Activated CD4-positive, alpha-beta memory T cell treated with anti-CD3 and anti-CD28 coated beads, Interleukin-2, amount 10 ng/mL, durations not matched to agents 7 days and 5 days (primary cell): ENCODE measurements around the gene ZNF275. TPM values are rescaled to one million over a fixed set of nuclear protein-coding genes. Genes with fewer than 3 reads are reported as not detected.
"Not testable (repeated sequence)": the region's sequence is repeated elsewhere in the genome, so short reads cannot be mapped to it uniquely, and the experiment has no call there.

Experiments used
- CTCF ChIA-PET: fragments of 350-600 bp; sonication (Branson Sonifier 250); formaldehyde crosslinking; loops from one replicate; lab custom pipeline; 2021; ENCODE audit warnings: antibody characterized with exemption, inconsistent platforms; lab: Charles Lee
- POLR2A ChIA-PET: fragments of 350-600 bp; sonication (Branson Sonifier 250); formaldehyde crosslinking; loops from one replicate; lab custom pipeline; 2021; ENCODE audit warnings: antibody characterized with exemption; lab: Charles Lee
- DNase-seq: peaks from one replicate; pipeline ENCODE4 v3.0.0-alpha.2; 2020
- H3K27ac Mint-ChIP-seq: one replicate; pipeline ENCODE4 v1.8.0; 2021; ENCODE audit warnings: mild to moderate bottlenecking, mixed read lengths
- H3K27me3 Mint-ChIP-seq: one replicate; pipeline ENCODE4 v1.8.0; 2021; ENCODE audit warnings: mixed read lengths
- H3K36me3 Mint-ChIP-seq: one replicate; pipeline ENCODE4 v1.8.0; 2021; ENCODE audit warnings: low read depth, mixed read lengths
- H3K4me1 Mint-ChIP-seq: one replicate; pipeline ENCODE4 v1.8.0; 2021; ENCODE audit warnings: mixed read lengths
- H3K4me3 Mint-ChIP-seq: one replicate; pipeline ENCODE4 v1.8.0; 2021; ENCODE audit warnings: mild to moderate bottlenecking, mixed read lengths
- H3K9me3 Mint-ChIP-seq: one replicate; pipeline ENCODE4 v1.8.0; 2021; ENCODE audit warnings: mixed read lengths
- total RNA-seq, 2 experiments: library from RNA; stranded (reverse); gene quantifications; one replicate each; pipeline ENCODE4 v1.2.3, GENCODE V29; 2021

ZNF275 gene
- total RNA-seq, 2 experiments from 2014 or later, result 16.6 to 16.7 TPM

DNA sequence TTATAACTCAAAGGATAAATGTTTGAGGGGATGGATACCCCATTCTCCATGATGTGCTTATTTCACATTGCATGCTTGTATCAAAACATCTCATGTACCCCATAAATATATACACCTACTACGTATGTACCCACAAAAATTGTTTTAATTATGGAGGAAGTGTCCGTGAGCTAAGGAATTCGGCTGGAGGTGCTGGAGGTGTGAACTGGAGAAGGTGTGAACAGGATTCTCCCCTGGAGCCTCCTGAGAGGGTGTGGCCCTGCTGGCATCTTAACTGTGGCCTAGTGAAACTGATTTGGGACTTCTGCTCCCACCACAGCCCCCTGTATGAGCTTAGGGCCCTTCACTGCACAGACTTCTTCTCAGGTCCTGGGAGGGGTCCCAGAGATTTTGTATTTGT lies 43.8 kb downstream of the ZNF275 start:
- POLR2A ChIA-PET, result no interaction called here
- Mint-ChIP-seq H3K27me3 (no peaks in the 10 kb centered on the region), H3K36me3 (no peaks in the 10 kb centered on the region), H3K27ac (no peak overlapping the region), H3K4me3 (no peak overlapping the region), H3K4me1 (peaks cover 2% of the 10 kb centered on the region), H3K9me3 (no peaks in the 10 kb centered on the region)
- CTCF ChIA-PET, result no interaction called here
- no peak for DNase-seq

DNA sequence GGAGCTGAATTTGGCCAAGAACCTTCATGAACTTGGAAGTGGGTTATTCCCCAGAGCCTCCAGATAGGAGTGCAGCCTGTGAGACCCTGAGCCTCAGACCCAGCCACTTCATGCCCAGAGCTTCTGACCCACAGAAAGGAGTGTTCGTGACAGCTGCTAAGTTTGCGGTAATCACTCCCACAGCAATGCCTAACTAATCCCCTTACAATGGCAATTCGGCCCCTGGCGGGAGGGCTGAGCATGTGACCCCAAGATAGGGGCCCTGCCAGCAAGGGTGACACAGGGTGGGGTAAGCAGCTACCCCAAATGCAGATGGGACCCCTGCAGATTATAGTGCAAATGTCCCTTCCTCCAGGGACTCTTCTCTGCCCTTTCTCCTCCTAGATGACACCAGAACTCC lies 44.7 kb downstream of the ZNF275 start:
- Mint-ChIP-seq H3K36me3 (no peaks in the 10 kb centered on the region), H3K27ac (no peak overlapping the region), H3K4me1 (peaks cover 2% of the 10 kb centered on the region), H3K9me3 (no peaks in the 10 kb centered on the region), H3K4me3 (no peak overlapping the region), H3K27me3 (no peaks in the 10 kb centered on the region)
- CTCF ChIA-PET, result no interaction called here
- POLR2A ChIA-PET, result no interaction called here
- no peak for DNase-seq

DNA sequence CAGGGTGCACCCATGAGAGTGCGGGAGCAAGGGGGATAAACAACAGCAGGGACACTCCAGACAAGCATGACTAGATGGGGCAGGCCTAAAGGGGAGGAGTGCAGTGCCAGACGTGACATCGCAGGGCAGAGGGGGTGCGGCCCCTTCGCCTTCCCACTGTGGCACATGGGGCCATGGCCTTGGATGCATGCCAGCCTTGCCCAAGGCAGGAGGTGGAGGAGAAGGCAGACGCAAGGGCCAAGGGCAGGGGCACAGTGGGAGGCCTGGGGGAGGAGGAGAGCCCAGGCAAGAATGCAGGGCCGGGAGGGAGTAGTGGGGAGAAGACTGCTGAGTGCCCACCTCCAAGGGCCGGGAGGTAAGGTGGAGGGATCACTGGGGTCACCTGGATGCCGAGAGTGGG lies 45.6 kb downstream of the ZNF275 start:
- H3K27me3 Mint-ChIP-seq, result no peaks in the 10 kb centered on the region
- ChIA-PET CTCF (interaction anchor here (0.8 kb wide), 1 partner anchor 347 kb away, joined by 3 read pairs; no protein-coding TSS in a partner anchor), POLR2A (no interaction called here)
- peaks cover 2% of the 10 kb centered on the region for H3K4me1 Mint-ChIP-seq
- H3K9me3 Mint-ChIP-seq, result no peaks in the 10 kb centered on the region
- H3K4me3 Mint-ChIP-seq, result no peak overlapping the region
- no peaks in the 10 kb centered on the region for H3K36me3 Mint-ChIP-seq
- DNase-seq, result no peak
- H3K27ac Mint-ChIP-seq, result no peak overlapping the region

DNA sequence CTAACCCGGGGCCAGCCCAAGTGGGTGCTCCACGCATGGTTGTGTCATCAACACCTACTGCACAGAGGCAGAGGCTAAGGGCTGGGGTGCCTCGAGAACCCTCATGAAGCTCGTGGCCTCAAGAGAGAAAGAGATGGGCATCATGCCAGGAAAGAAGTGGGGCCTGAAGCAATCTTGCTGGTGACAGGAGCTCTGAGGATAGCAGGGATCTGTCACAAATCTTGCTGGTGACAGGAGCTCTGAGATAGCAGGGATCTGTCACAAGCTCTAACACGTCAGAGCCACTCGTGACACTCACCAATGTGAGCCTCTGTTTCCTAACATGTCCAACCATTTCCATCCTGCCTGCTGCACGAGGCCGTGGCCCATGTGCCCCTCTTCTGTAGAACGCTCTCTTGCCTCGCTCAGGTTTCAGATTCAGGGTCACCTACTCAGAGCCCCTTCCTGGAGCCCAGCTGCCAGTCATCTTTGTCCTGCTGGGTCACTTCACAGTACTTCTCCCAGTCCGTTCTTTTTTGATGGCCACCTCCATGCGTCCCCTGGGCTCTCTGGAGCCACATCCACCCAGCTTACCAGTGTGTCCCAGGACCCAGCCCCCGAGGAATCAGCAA lies 46.1 kb downstream of the ZNF275 start:
- CTCF ChIA-PET, result interaction anchor here (0.8 to 0.9 kb wide), 2 partner anchors 20 to 348 kb away, joined by 3 read pairs; no protein-coding TSS in a partner anchor
- no peak overlapping the region for H3K27ac Mint-ChIP-seq

GRCh38 chrX:153380691-153381090 lies 46.7 kb downstream of the ZNF275 start:
- POLR2A ChIA-PET, result no interaction called here
- H3K36me3 Mint-ChIP-seq, result no peaks in the 10 kb centered on the region
- H3K4me1 Mint-ChIP-seq, result peaks cover 2% of the 10 kb centered on the region
- no peak for DNase-seq
- no peak overlapping the region for H3K4me3 Mint-ChIP-seq
- H3K27me3 Mint-ChIP-seq, result no peaks in the 10 kb centered on the region
- no peak overlapping the region for H3K27ac Mint-ChIP-seq
- no peaks in the 10 kb centered on the region for H3K9me3 Mint-ChIP-seq
- CTCF ChIA-PET, result interaction anchor here (0.9 to 1.4 kb wide), 2 partner anchors 19 to 348 kb away, joined by 3 to 5 read pairs; no protein-coding TSS in a partner anchor

More for the DNA sequence above, 46.1 kb downstream of the ZNF275 start:
- H3K4me3 Mint-ChIP-seq, result no peak overlapping the region
- no peaks in the 10 kb centered on the region for H3K36me3 Mint-ChIP-seq
- no peaks in the 10 kb centered on the region for H3K9me3 Mint-ChIP-seq
- no peak for DNase-seq
- no peaks in the 10 kb centered on the region for H3K27me3 Mint-ChIP-seq
- POLR2A ChIA-PET, result no interaction called here
- peaks cover 2% of the 10 kb centered on the region for H3K4me1 Mint-ChIP-seq

- Mint-ChIP-seq H3K4me3 (no peak overlapping the region), H3K27ac (no peak overlapping the region), H3K4me1 (peaks cover 2% of the 10 kb centered on the region), H3K36me3 (no peaks in the 10 kb centered on the region), H3K27me3 (no peaks in the 10 kb centered on the region), H3K9me3 (no peaks in the 10 kb centered on the region)
- ChIA-PET POLR2A (interaction anchor here (0.9 kb wide), 1 partner anchor 47 kb away, joined by 3 read pairs; the partner anchor contains the start of gene ZNF275), CTCF (interaction anchor here (0.6 to 1.4 kb wide), 3 partner anchors 39 to 1025 kb away, joined by 3 to 5 read pairs (median 3); no protein-coding TSS in a partner anchor)
- DNase-seq, result peak; percentile 40
Measured at GRCh38 chrX:153381684-153382532, 48.0 kb downstream of the ZNF275 start.

- no peak for DNase-seq
- POLR2A ChIA-PET, result no interaction called here
- no peaks in the 10 kb centered on the region for H3K27me3 Mint-ChIP-seq
- no peaks in the 10 kb centered on the region for H3K9me3 Mint-ChIP-seq
- no peak overlapping the region for H3K27ac Mint-ChIP-seq
- H3K36me3 Mint-ChIP-seq, result no peaks in the 10 kb centered on the region
- H3K4me1 Mint-ChIP-seq, result peaks cover 2% of the 10 kb centered on the region
- CTCF ChIA-PET, result interaction anchor here (0.6 to 1.0 kb wide), 2 partner anchors 40 to 1024 kb away, joined by 3 read pairs; no protein-coding TSS in a partner anchor
- H3K4me3 Mint-ChIP-seq, result no peak overlapping the region
Measured at GRCh38 chrX:153382563-153383482, 48.9 kb downstream of the ZNF275 start.

GRCh38 chrX:153384390-153384789 lies 50.4 kb downstream of the ZNF275 start:
- ChIA-PET CTCF (no interaction called here), POLR2A (no interaction called here)
- no peak for DNase-seq
- Mint-ChIP-seq H3K27me3 (no peaks in the 10 kb centered on the region), H3K4me3 (no peak overlapping the region), H3K27ac (no peak overlapping the region), H3K36me3 (no peaks in the 10 kb centered on the region), H3K4me1 (peaks cover 2% of the 10 kb centered on the region), H3K9me3 (no peaks in the 10 kb centered on the region)

DNA sequence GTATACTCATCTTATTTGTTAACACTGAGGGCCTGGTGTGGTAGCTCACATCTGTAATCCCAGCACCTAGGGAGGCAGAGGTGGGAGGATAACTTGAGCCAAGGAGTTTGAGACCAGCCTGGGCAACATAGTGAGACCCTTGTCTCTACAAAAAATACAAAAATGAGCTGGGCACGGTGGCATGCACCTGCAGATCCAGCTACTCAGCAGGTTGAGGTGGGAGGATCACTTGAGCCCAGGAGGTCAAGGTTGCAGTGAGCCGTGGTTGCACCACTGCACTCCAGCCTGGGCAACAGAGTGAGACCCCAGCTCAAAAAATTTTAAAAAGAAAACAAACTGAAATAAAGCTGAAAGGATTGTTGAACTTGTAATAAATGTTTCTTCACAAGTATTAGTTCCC lies 51.0 kb downstream of the ZNF275 start:
- H3K4me3 Mint-ChIP-seq, H3K4me1 Mint-ChIP-seq, H3K36me3 Mint-ChIP-seq, H3K27ac Mint-ChIP-seq, DNase-seq, H3K27me3 Mint-ChIP-seq, H3K9me3 Mint-ChIP-seq, CTCF ChIA-PET, POLR2A ChIA-PET: not testable (repeated sequence)

- no peak overlapping the region for H3K27ac Mint-ChIP-seq
- no peaks in the 10 kb centered on the region for H3K9me3 Mint-ChIP-seq
- peaks cover 2% of the 10 kb centered on the region for H3K4me1 Mint-ChIP-seq
- H3K4me3 Mint-ChIP-seq, result no peak overlapping the region
- ChIA-PET POLR2A (no interaction called here), CTCF (interaction anchor here (0.7 kb wide), 1 partner anchor 40 kb away, joined by 3 read pairs; no protein-coding TSS in a partner anchor)
- no peak for DNase-seq
- no peaks in the 10 kb centered on the region for H3K36me3 Mint-ChIP-seq
- no peaks in the 10 kb centered on the region for H3K27me3 Mint-ChIP-seq
Measured at GRCh38 chrX:153386097-153386496, 52.1 kb downstream of the ZNF275 start.

DNA sequence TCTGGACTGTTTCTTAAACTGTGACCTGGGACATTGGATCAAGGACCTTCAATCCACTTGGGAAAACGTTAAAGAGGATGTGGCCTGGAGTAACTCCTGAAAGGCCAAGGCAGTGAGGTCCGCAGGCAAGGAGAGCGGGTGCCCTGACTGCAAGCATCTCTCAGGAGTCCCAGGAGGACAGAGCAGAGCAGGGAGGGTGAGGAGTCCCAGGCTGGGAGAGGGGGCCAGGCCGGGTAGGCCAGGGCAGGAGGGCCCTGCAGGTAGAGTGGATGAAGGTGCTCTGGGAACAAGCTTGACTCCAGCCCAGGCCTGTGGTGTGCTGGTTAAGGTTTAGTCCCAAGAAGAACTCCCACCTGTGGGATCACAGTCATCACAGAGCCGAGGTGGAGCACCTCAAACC lies 53.4 kb downstream of the ZNF275 start:
- ChIA-PET POLR2A (interaction anchor here (0.9 kb wide), 1 partner anchor 444 kb away, joined by 3 read pairs; no protein-coding TSS in a partner anchor), CTCF (no interaction called here)
- DNase-seq, result no peak
- H3K36me3 Mint-ChIP-seq, result no peaks in the 10 kb centered on the region
- H3K4me3 Mint-ChIP-seq, result no peak overlapping the region
- no peaks in the 10 kb centered on the region for H3K27me3 Mint-ChIP-seq
- no peaks in the 10 kb centered on the region for H3K4me1 Mint-ChIP-seq
- H3K27ac Mint-ChIP-seq, result no peak overlapping the region
- no peaks in the 10 kb centered on the region for H3K9me3 Mint-ChIP-seq

DNA sequence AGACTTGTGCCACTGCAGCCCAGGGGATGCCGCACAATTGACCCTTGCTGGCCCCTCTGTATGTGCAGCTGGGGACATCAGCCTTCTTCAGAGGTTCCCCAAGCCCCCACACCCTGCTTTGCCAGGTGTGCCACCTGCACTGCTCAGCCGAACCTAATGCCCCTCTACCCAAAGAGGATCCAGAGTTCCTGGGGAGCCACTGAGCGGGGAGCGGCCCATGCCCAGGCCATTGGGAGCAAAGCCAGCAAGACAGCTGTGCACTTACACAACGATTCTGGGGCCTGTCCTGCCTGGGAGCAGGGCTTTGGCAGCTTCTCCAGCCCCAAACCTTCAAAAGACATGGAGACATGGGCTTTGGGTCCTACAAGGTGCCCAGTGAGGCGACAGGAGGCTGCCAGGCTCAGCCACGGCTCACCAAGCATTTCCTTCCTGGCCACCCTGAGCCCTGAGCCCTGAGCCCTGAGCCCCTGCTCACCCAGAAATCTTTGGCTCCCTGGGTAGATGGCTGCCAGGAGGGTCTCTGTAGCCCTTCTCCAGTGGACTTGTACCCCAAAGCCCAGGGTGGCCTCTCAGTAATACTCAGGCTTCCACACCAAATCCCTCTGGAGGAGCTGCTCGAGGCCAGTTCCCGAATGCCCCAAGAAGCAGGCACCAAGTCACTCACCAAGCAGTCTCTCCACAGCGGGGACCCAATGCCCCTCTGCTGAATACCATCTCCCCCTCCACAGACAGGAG lies 54.2 kb downstream of the ZNF275 start:
- H3K4me1 Mint-ChIP-seq, result no peaks in the 10 kb centered on the region
- H3K27me3 Mint-ChIP-seq, result no peaks in the 10 kb centered on the region
- no peaks in the 10 kb centered on the region for H3K9me3 Mint-ChIP-seq
- no peak overlapping the region for H3K4me3 Mint-ChIP-seq
- POLR2A ChIA-PET, result no interaction called here
- CTCF ChIA-PET, result no interaction called here
- H3K36me3 Mint-ChIP-seq, result no peaks in the 10 kb centered on the region
- no peak overlapping the region for H3K27ac Mint-ChIP-seq
- DNase-seq, result no peak
